PC-9 (cell line): ENCODE data around the gene CENPM. TPM values are rescaled to one million over a fixed set of nuclear protein-coding genes. Genes with fewer than 3 reads are reported as not detected.
A peak's percentile ranks its signal among the peaks of the same experiment; 100 is the strongest.

ENCODE experiments used
- BruUV-seq: library from RNA; stranded (reverse); fragments of 400-500 nt; replicated peaks from 2 replicates; lab custom pipeline; 2021; lab: Mats Ljungman, UMichigan
- CTCF ChIA-PET: fragments of 300-600 bp; sonication (Branson Sonifier 250); formaldehyde crosslinking; loops from one replicate; lab custom pipeline; 2022; ENCODE audit warnings: antibody characterized with exemption; lab: Charles Lee
- POLR2A ChIA-PET: fragments of 300-600 bp; sonication (Branson Sonifier 250); formaldehyde crosslinking; loops from one replicate; lab custom pipeline; 2022; ENCODE audit warnings: antibody characterized with exemption; ENCODE audit not compliant: unreplicated experiment; lab: Charles Lee
- DNase-seq, 2 experiments: peaks; one replicate each; pipeline versions ENCODE4 v3.0.0 to v3.0.0-alpha.2; 2015 to 2022; ENCODE audit warnings: mixed read lengths in 1 of 2
- H2AFZ ChIP-seq: fragments of 200-600 bp; sonication (generic); 2 replicates; pipeline ENCODE4 v1.8.1; 2017; ENCODE audit warnings: antibody characterized with exemption
- H3F3A ChIP-seq: fragments of 200-600 bp; sonication (generic); 2 replicates; pipeline ENCODE4 v1.8.1; 2017; ENCODE audit warnings: antibody characterized with exemption, mild to moderate bottlenecking, low read depth; ENCODE audit not compliant: insufficient read depth
- H3K27ac ChIP-seq: fragments of 200-600 bp; sonication (generic); 2 replicates; pipeline ENCODE4 v1.6.1; 2016; ENCODE audit warnings: mixed run types
- H3K27me3 ChIP-seq: fragments of 200-600 bp; sonication (generic); 2 replicates; pipeline ENCODE4 v1.6.1; 2016; ENCODE audit warnings: low read depth, mixed run types; ENCODE audit not compliant: insufficient read depth
- H3K36me3 ChIP-seq: fragments of 200-600 bp; sonication (generic); 2 replicates; pipeline ENCODE4 v1.6.1; 2016; ENCODE audit warnings: low read depth, mixed run types
- H3K4me1 ChIP-seq: fragments of 200-600 bp; sonication (generic); replicated peaks from 2 replicates; pipeline ENCODE4 v1.6.1; 2016; ENCODE audit warnings: mixed run types; ENCODE audit not compliant: insufficient read depth
- H3K4me2 ChIP-seq: fragments of 200-600 bp; sonication (generic); 2 replicates; pipeline ENCODE4 v1.6.1; 2017; ENCODE audit warnings: mixed run types
- H3K4me3 ChIP-seq: fragments of 200-600 bp; sonication (generic); 2 replicates; pipeline ENCODE4 v1.6.1; 2016; ENCODE audit warnings: mixed run types
- H3K79me2 ChIP-seq: fragments of 200-600 bp; sonication (generic); 2 replicates; pipeline ENCODE4 v1.6.1; 2017; ENCODE audit warnings: low read depth, mixed run types
- H3K9me2 ChIP-seq: fragments of 200-600 bp; sonication (generic); 2 replicates; pipeline ENCODE4 v1.8.1; 2017; ENCODE audit warnings: mild to moderate bottlenecking; ENCODE audit not compliant: insufficient read depth
- H3K9me3 ChIP-seq: fragments of 200-600 bp; sonication (generic); 2 replicates; pipeline ENCODE4 v1.8.1; 2016; ENCODE audit warnings: low read depth; ENCODE audit not compliant: insufficient read depth
- H4K20me1 ChIP-seq: fragments of 200-600 bp; sonication (generic); 2 replicates; pipeline ENCODE4 v1.8.1; 2017; ENCODE audit not compliant: insufficient read depth
- CTCF ChIP-seq: fragments of 200-600 bp; sonication (generic); conservative IDR thresholded peaks from 2 replicates; pipeline ENCODE4 v1.6.1; 2017; ENCODE audit warnings: mixed run types, antibody characterized with exemption, mild to moderate bottlenecking, moderate library complexity
- EZH2 ChIP-seq: fragments of 200-600 bp; sonication (generic); IDR thresholded peaks from 2 replicates; pipeline ENCODE4 v1.8.0; 2017; ENCODE audit warnings: antibody characterized with exemption, low read depth
- intact Hi-C: fragments of 100-400 bp; cut with micrococcal nuclease; formaldehyde crosslinking; loops from one replicate; pipeline ENCODE4 v1.10.0; 2022; ENCODE audit not compliant: unreplicated experiment
- total RNA-seq: library from RNA; stranded (reverse); gene quantifications from 2 replicates; pipeline ENCODE4 v1.2.3, GENCODE V29; 2021

Gene CENPM
- total RNA-seq, 1 experiment from 2014 or later: 42.0 TPM

DNA sequence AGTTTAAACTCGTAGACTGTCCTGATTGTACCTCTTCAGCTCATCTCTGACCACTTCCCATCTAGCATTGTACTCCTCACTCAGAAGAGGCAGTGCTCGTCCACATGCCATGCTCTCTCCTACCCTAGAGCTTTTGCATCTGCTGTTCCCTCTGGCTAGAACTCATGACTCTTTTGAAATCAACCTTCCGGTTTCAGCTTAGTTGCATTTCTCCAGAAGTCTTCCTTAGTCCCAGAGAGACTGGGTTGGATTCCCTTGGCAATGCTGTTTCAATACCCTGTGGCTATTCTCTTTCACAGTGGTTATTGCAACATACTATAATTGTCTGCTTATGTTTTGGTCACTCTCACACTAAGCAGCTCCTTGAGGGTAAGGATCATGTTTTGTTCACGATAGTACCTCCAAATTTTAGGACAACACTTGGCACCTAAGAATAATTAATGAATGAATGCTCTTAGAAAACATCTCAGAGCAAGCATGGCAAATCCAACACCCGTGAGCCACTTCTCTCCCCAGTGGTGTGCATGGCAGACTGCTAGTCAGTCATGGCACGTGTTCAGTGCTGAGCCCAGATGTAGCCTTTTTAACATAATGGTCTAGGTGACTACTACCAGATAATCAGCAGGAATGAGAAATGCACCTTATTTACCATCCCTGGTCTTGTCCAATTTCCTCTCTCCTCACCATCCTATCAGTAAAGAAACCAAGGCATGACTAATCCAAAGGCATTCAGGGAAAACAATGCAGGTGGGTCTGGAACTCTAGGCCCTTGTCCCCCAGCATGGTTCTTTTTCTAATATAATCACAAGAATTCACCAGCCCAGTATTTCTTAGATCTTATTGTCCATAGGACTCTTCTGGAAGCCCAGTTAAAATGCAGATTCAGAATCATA, 36.8 kb upstream of the CENPM start:
- Histone ChIP-seq H3K36me3 (no peaks in the 10 kb centered on the region), H3K4me3 (no peak overlapping the region), H3F3A (peaks cover 12% of the 10 kb centered on the region; the same call in 1 of the 2 replicates), H3K4me2 (peak overlapping the region; percentile 11), H3K79me2 (no peaks in the 10 kb centered on the region), H3K27ac (no peak overlapping the region), H3K4me1 (peaks cover 13% of the 10 kb centered on the region), H3K9me2 (no peaks in the 10 kb centered on the region), H3K9me3 (no peaks in the 10 kb centered on the region), H3K27me3 (no peaks in the 10 kb centered on the region), H4K20me1 (no peaks in the 10 kb centered on the region), H2AFZ (no peak overlapping the region)
- CTCF ChIA-PET: interaction anchor here (0.5 to 0.6 kb wide), 2 partner anchors 26 to 392 kb away, joined by 3 read pairs; no protein-coding TSS in a partner anchor
- peak in 1 of 2 experiments; percentile 68 for DNase-seq
- BruUV-seq: no TSS peak
- POLR2A ChIA-PET: interaction anchor here (0.5 kb wide), 1 partner anchor 1953 kb away, joined by 12 read pairs; no protein-coding TSS in a partner anchor
- intact Hi-C loops: no loop called here
- TF ChIP-seq CTCF: no peak
- TF ChIP-seq EZH2: no peak

DNA sequence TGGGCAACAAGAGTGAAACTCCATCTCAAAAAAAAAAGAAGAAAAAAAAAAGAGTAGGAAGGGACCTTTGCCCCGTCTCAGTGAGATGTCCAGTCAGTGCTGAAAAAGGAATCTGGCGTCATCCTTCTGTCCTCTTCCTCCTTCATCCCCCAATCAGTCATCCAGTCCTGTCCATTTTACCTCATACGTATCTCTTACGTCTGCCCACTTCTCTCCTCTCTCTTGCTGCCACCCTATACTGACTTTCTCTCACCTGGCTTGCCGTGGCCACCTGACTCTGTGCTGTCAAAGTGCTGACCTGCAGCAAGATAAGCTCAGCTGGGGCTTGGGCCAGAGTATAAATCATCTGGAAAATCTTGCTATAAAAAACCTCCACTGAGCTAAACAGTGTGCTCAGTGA, 35.9 kb upstream of the CENPM start:
- no TSS peak for BruUV-seq
- no peaks in the 10 kb centered on the region for H3K9me2 ChIP-seq
- no peaks in the 10 kb centered on the region for H4K20me1 ChIP-seq
- H3K79me2 ChIP-seq: no peaks in the 10 kb centered on the region
- DNase-seq: no peak
- ChIA-PET CTCF (interaction anchor here (0.5 to 0.6 kb wide), 2 partner anchors 25 to 391 kb away, joined by 3 read pairs; no protein-coding TSS in a partner anchor), POLR2A (interaction anchor here (0.5 kb wide), 1 partner anchor 1952 kb away, joined by 12 read pairs; no protein-coding TSS in a partner anchor)
- no peak overlapping the region for H3K27ac ChIP-seq
- H3K4me2 ChIP-seq: peak overlapping the region; percentile 11
- TF ChIP-seq CTCF (no peak), EZH2 (no peak)
- intact Hi-C loops: no loop called here
- peaks cover 12% of the 10 kb centered on the region; the same call in 1 of the 2 replicates for H3F3A ChIP-seq
- H3K4me1 ChIP-seq: peaks cover 13% of the 10 kb centered on the region
- H3K27me3 ChIP-seq: peaks cover 8% of the 10 kb centered on the region; the same call in 1 of the 2 replicates
- H3K36me3 ChIP-seq: no peaks in the 10 kb centered on the region
- no peak overlapping the region for H3K4me3 ChIP-seq
- no peak overlapping the region for H2AFZ ChIP-seq
- H3K9me3 ChIP-seq: no peaks in the 10 kb centered on the region

DNA sequence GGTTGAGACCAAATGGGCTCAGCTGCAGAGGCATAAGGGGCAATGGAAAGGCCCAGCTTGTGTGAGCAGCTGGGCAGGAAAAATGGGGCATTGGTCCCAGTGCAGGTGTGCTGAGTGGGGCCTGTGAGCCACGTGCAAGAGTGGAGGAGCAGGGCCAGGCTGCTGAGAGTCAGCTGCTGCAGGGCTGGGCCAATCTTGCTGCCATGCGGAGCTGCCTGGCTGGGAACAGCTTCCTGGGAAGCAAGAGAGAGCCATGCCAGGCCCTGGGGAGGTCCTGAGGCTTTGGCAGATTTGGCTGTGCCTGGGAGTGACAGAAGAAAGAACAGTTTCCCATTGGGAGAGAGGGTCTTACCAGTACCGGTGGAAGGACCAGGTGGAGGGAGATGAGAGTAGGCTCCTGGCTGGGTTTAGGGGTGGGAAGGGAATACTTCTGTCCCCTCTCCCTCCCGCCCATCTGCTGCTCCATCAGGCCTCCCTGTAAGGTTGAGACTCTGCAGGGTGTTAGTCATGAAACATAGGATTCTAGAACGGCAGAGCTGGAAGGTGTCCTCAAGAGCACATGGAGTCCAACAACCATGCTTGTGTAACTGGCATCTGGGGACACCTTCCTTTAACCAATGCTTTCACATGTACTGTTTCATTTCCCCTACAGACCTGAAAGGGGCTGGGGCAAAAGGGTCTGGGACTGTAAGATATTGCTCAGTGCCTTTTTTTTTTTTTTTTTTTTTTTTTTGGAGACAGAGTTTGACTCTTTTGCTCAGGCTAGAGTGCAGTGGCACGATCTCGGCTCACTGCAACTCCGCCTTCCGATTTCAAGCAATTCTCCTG, 32.7 kb upstream of the CENPM start:
- no peak for TF ChIP-seq EZH2
- TF ChIP-seq CTCF: no peak
- Histone ChIP-seq H2AFZ (no peak overlapping the region), H3K36me3 (no peaks in the 10 kb centered on the region), H3K4me1 (peaks cover 13% of the 10 kb centered on the region), H3K27me3 (peaks cover 37% of the 10 kb centered on the region), H3K27ac (no peak overlapping the region), H3K4me3 (no peak overlapping the region), H3K9me3 (no peaks in the 10 kb centered on the region), H3F3A (peaks cover 27% of the 10 kb centered on the region; the same call in 1 of the 2 replicates), H3K79me2 (no peaks in the 10 kb centered on the region), H3K4me2 (no peak overlapping the region), H4K20me1 (no peaks in the 10 kb centered on the region), H3K9me2 (no peaks in the 10 kb centered on the region)
- POLR2A ChIA-PET: no interaction called here
- CTCF ChIA-PET: no interaction called here
- DNase-seq: no peak
- BruUV-seq: no TSS peak
- intact Hi-C loops: no loop called here
